ENCODE data around the gene CXCR6.

CXCR6 gene

DNA sequence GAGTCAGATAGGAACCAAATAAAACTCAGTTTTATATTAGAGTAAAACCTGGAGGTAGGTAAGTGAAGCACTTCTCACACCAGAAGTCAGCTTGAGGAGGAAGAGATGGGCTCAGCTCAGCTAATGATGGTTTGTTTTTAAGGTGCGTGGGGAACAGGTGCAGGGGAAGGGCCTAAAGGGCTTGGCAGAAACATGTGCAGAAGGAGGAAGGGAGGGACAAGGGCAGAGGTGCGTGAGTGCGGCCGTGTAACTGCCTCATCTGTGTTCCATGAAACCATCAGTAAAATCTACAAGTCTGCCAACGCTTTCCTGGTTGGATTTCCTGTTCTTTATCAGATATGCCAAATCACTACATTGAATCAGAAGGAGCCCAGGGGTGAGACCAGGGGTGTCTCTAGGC, 32.4 kb downstream of the CXCR6 start:
- peaks cover 74% of the 10 kb centered on the region for H3K36me3 ChIP-seq (ENCODE audit: insufficient read depth, low read length)
- TF ChIP-seq, protein P1, sequence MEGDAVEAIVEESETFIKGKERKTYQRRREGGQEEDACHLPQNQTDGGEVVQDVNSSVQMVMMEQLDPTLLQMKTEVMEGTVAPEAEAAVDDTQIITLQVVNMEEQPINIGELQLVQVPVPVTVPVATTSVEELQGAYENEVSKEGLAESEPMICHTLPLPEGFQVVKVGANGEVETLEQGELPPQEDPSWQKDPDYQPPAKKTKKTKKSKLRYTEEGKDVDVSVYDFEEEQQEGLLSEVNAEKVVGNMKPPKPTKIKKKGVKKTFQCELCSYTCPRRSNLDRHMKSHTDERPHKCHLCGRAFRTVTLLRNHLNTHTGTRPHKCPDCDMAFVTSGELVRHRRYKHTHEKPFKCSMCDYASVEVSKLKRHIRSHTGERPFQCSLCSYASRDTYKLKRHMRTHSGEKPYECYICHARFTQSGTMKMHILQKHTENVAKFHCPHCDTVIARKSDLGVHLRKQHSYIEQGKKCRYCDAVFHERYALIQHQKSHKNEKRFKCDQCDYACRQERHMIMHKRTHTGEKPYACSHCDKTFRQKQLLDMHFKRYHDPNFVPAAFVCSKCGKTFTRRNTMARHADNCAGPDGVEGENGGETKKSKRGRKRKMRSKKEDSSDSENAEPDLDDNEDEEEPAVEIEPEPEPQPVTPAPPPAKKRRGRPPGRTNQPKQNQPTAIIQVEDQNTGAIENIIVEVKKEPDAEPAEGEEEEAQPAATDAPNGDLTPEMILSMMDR (IDR thresholded peaks at IDR 0.05; ENCODE audit: borderline replicate concordance, extremely low read depth, low read length, poor library complexity, severe bottlenecking): no peak
- TF ChIP-seq EZH2 (IDR thresholded peaks at IDR 0.05; ENCODE audit: borderline replicate concordance, low read depth, low read length, severe bottlenecking): no peak

GRCh38 chr3:45976191-45977091, 33.2 kb downstream of the CXCR6 start:
- H3K9me3 ChIP-seq (ENCODE audit: insufficient read depth, low read length, severe bottlenecking): no peaks in the 10 kb centered on the region
- DNase-seq (peak; percentile 86), ATAC-seq (ENCODE audit: insufficient read depth, low read depth) (peak; percentile 75)
- H3K9ac ChIP-seq (ENCODE audit: low read depth, low read length): peak overlapping the region; percentile 51
- peaks cover 94% of the 10 kb centered on the region for H3K4me1 ChIP-seq (ENCODE audit: insufficient read depth, low read length)
- no peaks in the 10 kb centered on the region for H3K27me3 ChIP-seq (ENCODE audit: insufficient read depth, low read length, poor library complexity)
- H2AFZ ChIP-seq (ENCODE audit: low read depth, low read length): no peak overlapping the region
- peak overlapping the region; percentile 97 for H3K27ac ChIP-seq (ENCODE audit: low read length)
- H3K36me3 ChIP-seq (ENCODE audit: insufficient read depth, low read length): peaks cover 75% of the 10 kb centered on the region
- H3K4me3 ChIP-seq (ENCODE audit: low read depth in 1 of 2, low read length in 2 of 2): peak overlapping the region in 1 of 2 experiments; percentile 16; a peak in 1 of 4 replicates
- H3K4me2 ChIP-seq (ENCODE audit: insufficient read depth, low read length): peak overlapping the region; percentile 27
- TF ChIP-seq EZH2 (IDR thresholded peaks at IDR 0.05; ENCODE audit: borderline replicate concordance, low read depth, low read length, severe bottlenecking): no peak
- TF ChIP-seq, protein P1 (IDR thresholded peaks at IDR 0.05; ENCODE audit: borderline replicate concordance, extremely low read depth, low read length, poor library complexity, severe bottlenecking): no peak
- H3K79me2 ChIP-seq (ENCODE audit: insufficient read depth, low read length): peaks cover 33% of the 10 kb centered on the region
- no peaks in the 10 kb centered on the region for H4K20me1 ChIP-seq (ENCODE audit: insufficient read depth, low read length)

More for the DNA sequence above, 32.4 kb downstream of the CXCR6 start:
- Histone ChIP-seq H3K27me3 (ENCODE audit: insufficient read depth, low read length, poor library complexity) (no peaks in the 10 kb centered on the region), H3K79me2 (ENCODE audit: insufficient read depth, low read length) (peaks cover 26% of the 10 kb centered on the region), H3K9ac (ENCODE audit: low read depth, low read length) (peak overlapping the region; percentile 51), H4K20me1 (ENCODE audit: insufficient read depth, low read length) (no peaks in the 10 kb centered on the region), H3K27ac (ENCODE audit: low read length) (peak overlapping the region; percentile 97), H3K9me3 (ENCODE audit: insufficient read depth, low read length, severe bottlenecking) (no peaks in the 10 kb centered on the region), H3K4me3 (ENCODE audit: low read depth in 1 of 2, low read length in 2 of 2) (no peak overlapping the region; a peak in 1 of 4 replicates), H3K4me1 (ENCODE audit: insufficient read depth, low read length) (peaks cover 86% of the 10 kb centered on the region), H2AFZ (ENCODE audit: low read depth, low read length) (no peak overlapping the region), H3K4me2 (ENCODE audit: insufficient read depth, low read length) (peak overlapping the region; percentile 27; the same call in 1 of the 2 replicates)
- ATAC-seq (ENCODE audit: insufficient read depth, low read depth) (peak; percentile 16), DNase-seq (peak; percentile 65)

GRCh38 chr3:45978006-45978761, 34.9 kb downstream of the CXCR6 start:
- Histone ChIP-seq H3K79me2 (ENCODE audit: insufficient read depth, low read length) (peaks cover 42% of the 10 kb centered on the region), H3K4me1 (ENCODE audit: insufficient read depth, low read length) (peaks cover 99% of the 10 kb centered on the region), H4K20me1 (ENCODE audit: insufficient read depth, low read length) (no peaks in the 10 kb centered on the region), H3K27me3 (ENCODE audit: insufficient read depth, low read length, poor library complexity) (no peaks in the 10 kb centered on the region), H3K9me3 (ENCODE audit: insufficient read depth, low read length, severe bottlenecking) (no peaks in the 10 kb centered on the region), H2AFZ (ENCODE audit: low read depth, low read length) (no peak overlapping the region), H3K4me3 (ENCODE audit: low read depth in 1 of 2, low read length in 2 of 2) (peak overlapping the region in 1 of 2 experiments; percentile 3; a peak in 1 of 4 replicates), H3K9ac (ENCODE audit: low read depth, low read length) (peak overlapping the region; percentile 51), H3K36me3 (ENCODE audit: insufficient read depth, low read length) (peaks cover 77% of the 10 kb centered on the region), H3K4me2 (ENCODE audit: insufficient read depth, low read length) (peak overlapping the region; percentile 38), H3K27ac (ENCODE audit: low read length) (peak overlapping the region; percentile 97)
- TF ChIP-seq, protein P1 (IDR thresholded peaks at IDR 0.05; ENCODE audit: borderline replicate concordance, extremely low read depth, low read length, poor library complexity, severe bottlenecking): no peak
- TF ChIP-seq EZH2 (IDR thresholded peaks at IDR 0.05; ENCODE audit: borderline replicate concordance, low read depth, low read length, severe bottlenecking): no peak
- ATAC-seq (ENCODE audit: insufficient read depth, low read depth) (peak; percentile 63), DNase-seq (peak; percentile 95)

Measured in DND-41 (cell line).